Heart right ventricle (tissue), 16 donors: ENCODE measurements around the gene MADCAM1. TPM values are rescaled to one million over a fixed set of nuclear protein-coding genes. Genes with fewer than 3 reads are reported as not detected.
"Not testable (repeated sequence)": the region's sequence is repeated elsewhere in the genome, so short reads cannot be mapped to it uniquely, and the experiment has no call there.

ENCODE experiments used
- ATAC-seq, 8 donors: fragments of 200-7000 bp; cut with Tn5 transposase; one replicate each; pipeline ENCODE4 v1.9.1; 2020; ENCODE audit warnings: mild to moderate bottlenecking in 8 of 8, moderate library complexity in 8 of 8, moderate number of reproducible peaks in 1 of 8
- DNase-seq, 2 donors: peaks; one replicate each; pipeline ENCODE4 v3.0.0-alpha.2; 2020
- H3K27ac ChIP-seq, 10 donors: fragments of 200-600 bp; sonication (generic) in 2 of 10; one replicate each; pipeline versions ENCODE4 v1.5.0 to v1.8.0; 2020 to 2022; ENCODE audit warnings: mild to moderate bottlenecking in 3 of 10
- H3K27me3 ChIP-seq, 7 donors: fragments of 200-600 bp; one replicate each; pipeline ENCODE4 v1.8.0; 2021 to 2022; ENCODE audit warnings: mild to moderate bottlenecking in 2 of 7
- H3K36me3 ChIP-seq, 9 donors: fragments of 200-600 bp; sonication (generic) in 1 of 9; one replicate each; pipeline versions ENCODE4 v1.5.0 to v1.8.0; 2020 to 2022; ENCODE audit warnings: mild to moderate bottlenecking in 2 of 9
- H3K4me1 ChIP-seq, 9 donors: fragments of 200-600 bp; sonication (generic) in 1 of 9; one replicate each; pipeline versions ENCODE4 v1.5.0 to v1.8.0; 2020 to 2022; ENCODE audit warnings: mild to moderate bottlenecking in 4 of 9
- H3K4me3 ChIP-seq, 10 donors: fragments of 200-600 bp; sonication (generic) in 2 of 10; one replicate each; pipeline versions ENCODE4 v1.5.0 to v1.8.0; 2020 to 2022; ENCODE audit warnings: mild to moderate bottlenecking in 7 of 10, moderate library complexity in 2 of 10
- H3K9me3 ChIP-seq, 11 donors: fragments of 200-600 bp in 10 of 11; sonication (generic) in 2 of 11; one replicate each; pipeline versions ENCODE4 v1.5.0 to v1.8.0; 2013 to 2022; ENCODE audit warnings: mild to moderate bottlenecking in 2 of 11, control low read depth in 1 of 11, moderate library complexity in 1 of 11
- CTCF ChIP-seq, 9 donors: fragments of 200-600 bp; sonication (generic) in 2 of 9; IDR thresholded peaks; one replicate each; pipeline versions ENCODE4 v1.5.0 to v1.8.0; 2021 to 2022; ENCODE audit warnings: antibody characterized with exemption in 9 of 9, mild to moderate bottlenecking in 5 of 9, moderate library complexity in 1 of 9
- WGBS, 2 donors: extraction: QIAGEN DNeasy Blood & Tissue Kit; methylation state at CpG; one replicate each; pipeline ENCODE4 v1.1.7; 2013; ENCODE audit warnings: inconsistent platforms in 1 of 2; 5-methylcytosine and 5-hydroxymethylcytosine counted together
- intact Hi-C, 10 donors: fragments of 100-400 bp; cut with DNase I; formaldehyde crosslinking; loops; one replicate each; pipeline versions ENCODE4 v1.11.1 to v1.14.2; 2022
- long read RNA-seq, 3 donors: library from polyadenylated mRNA; unstranded; transcript quantifications; one replicate each; pipeline ENCODE4 v2.0.0, GENCODE V29; 2020 to 2021
- polyA plus RNA-seq, 2 donors: library from polyadenylated mRNA; stranded (reverse); fragments of 200-250 nt; gene quantifications; one replicate each; pipeline ENCODE4 v1.2.3, GENCODE V29; 2013
- total RNA-seq, 10 donors: library from RNA; stranded (reverse); fragmentation: NEBNext Ultra II Directional in 3 of 10; extraction: Animal tissue kit (Norgen Biotek cat#: 25700) in 3 of 10; gene quantifications; one replicate each; pipeline versions ENCODE4 v1.2.1 to v1.2.4, GENCODE V29; 2021 to 2023
- donor health status: Arrhythmogenic right ventricular cardiomyopathy.
- donor health status: ischemic (EF 13 %, LVEDD 7.1; RV severe dilation, severe dysfunction).
- donor health status: healthy with polysubstance abuse.
- donor health status: DM: no; HTN: yes; CAD: no.
- donor health status: DM: no; HTN: no; CAD: no.
- donor health status: ischemic (EF 25% LVEDD 6.9; RV normal size, moderate dysfunction).
- donor health status: ischemic (EF 25% LVEDD 5.7; RV mildly dilated, moderate dysfunction).
- donor health status: healthy.
- donor health status: DM: yes; HTN: yes; CAD: no.
- donor health status: Ischemic cardiomyopathy.
- donor health status: ischemic (EF 35%, LVEDD 5.7; RV mildly dilated, moderate dysfunction).
- donor health status: nonischemic (EF 11% LVEDD 7.7; RV severe dilation, severe dysfunction).
- donor health status: DM: yes; HTN: yes; CAD: no.
- donor health status: PGD.
- donor health status: ischemic (EF 29% LVEDD 5.4; RV normal size, mild dysfunction).
- donor health status: nonischemic (EF 23%, LVEDD 6.1; RV moderate dilation, normal function).

Gene MADCAM1
- total RNA-seq, result under 1 TPM in 9 of 10 donors, not detected in 1; 0.14 to 0.71 (median 0.17) TPM
- under 1 TPM; 0.09 to 0.80 TPM for polyA plus RNA-seq
- long read RNA-seq, donor 1, result 0 reads
- long read RNA-seq, donor 2, partial matches to known transcripts, result 0 of 3 reads
- long read RNA-seq, donor 2, other reads (novel, unspliced or antisense), result 3 of 3 reads
- long read RNA-seq, donor 3, result 0 reads

- intact Hi-C loops, result no loop called here
- Histone ChIP-seq H3K27me3 (peaks cover 12 to 47% (median 37%) of the 10 kb centered on the region in 7 donors), H3K36me3 (no peaks in the 10 kb centered on the region), H3K27ac (no peak within 1 kb of the TSS), H3K4me3 (no peak within 1 kb of the TSS), H3K9me3 (no peaks in the 10 kb centered on the region), H3K4me1 (peaks cover 4 to 30% (median 12%) of the 10 kb centered on the region in 9 donors)
- no peak for ATAC-seq
- WGBS, 2 donors, result 6 to 8% methylated on average over 31 to 32 of the region's 33 CpGs
- TF ChIP-seq CTCF (IDR thresholded peaks at IDR 0.05), result no peak
- peak in 1 of 2 donors; percentile 6 for DNase-seq
Observed at GRCh38 chr19:496112-496665, at the start of gene MADCAM1. Gene MADCAM1 (plus strand): TSS chr19:496486. CDS start chr19:496500, 14 bp downstream.

GRCh38 chr19:447064-447426 lies 49.2 kb upstream of the MADCAM1 start:
- intact Hi-C loops, result no loop called here
- H3K27me3 ChIP-seq, result no peaks in the 10 kb centered on the region
- no peak overlapping the region for H3K27ac ChIP-seq
- peak in 5 of 8 donors; percentile 43 to 65 (median 52) for ATAC-seq
- DNase-seq, result no peak
- TF ChIP-seq CTCF (IDR thresholded peaks at IDR 0.05), result no peak
- peaks cover 3 to 22% (median 12%) of the 10 kb centered on the region in 9 donors for H3K4me1 ChIP-seq
- 64 to 68% methylated on average over 24 of the region's 24 CpGs for WGBS, 2 donors
- no peak overlapping the region for H3K4me3 ChIP-seq
- peaks cover 0 to 8% (median 0%) of the 10 kb centered on the region in 11 donors for H3K9me3 ChIP-seq
- H3K36me3 ChIP-seq, result peaks cover 0 to 3% (median 0%) of the 10 kb centered on the region in 9 donors

DNA sequence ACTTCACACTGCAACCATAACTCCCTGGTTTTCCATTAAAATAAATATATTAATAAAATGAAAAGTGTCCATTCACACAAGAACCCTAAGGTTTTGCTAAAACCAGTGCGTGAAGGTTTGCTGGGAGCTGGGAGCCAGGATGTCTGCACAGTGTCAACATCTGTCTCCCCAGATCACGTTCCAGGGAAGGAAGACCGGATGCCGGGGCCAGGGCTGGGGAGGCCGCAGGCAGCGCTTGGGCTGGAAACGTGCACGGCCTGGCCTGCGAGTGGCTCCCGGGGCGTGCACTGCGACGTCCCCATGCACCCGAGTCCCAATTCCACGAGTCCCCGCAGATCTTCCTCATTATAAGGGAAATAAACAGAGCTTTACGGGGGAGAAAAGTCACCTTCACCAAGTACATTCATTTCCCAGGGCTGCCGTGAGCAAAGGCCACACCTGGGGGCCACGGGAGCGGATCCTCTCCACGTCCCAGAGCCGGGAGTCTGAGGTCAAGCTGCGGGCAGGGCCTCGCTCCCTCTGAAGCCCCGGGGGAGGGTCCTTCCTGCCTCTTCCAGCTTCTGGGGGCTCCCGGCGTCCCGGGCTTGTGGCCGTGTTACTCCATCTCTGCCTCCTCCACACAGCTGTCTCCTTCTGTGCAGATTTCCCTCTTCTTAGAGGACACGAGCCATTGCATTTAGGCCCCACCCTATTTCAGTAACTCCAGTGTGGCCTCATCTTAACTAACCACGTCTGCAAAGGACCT lies 48.3 kb upstream of the MADCAM1 start:
- H3K27me3 ChIP-seq, result no peaks in the 10 kb centered on the region
- peaks cover 0 to 3% (median 0%) of the 10 kb centered on the region in 9 donors for H3K36me3 ChIP-seq
- H3K4me1 ChIP-seq, result peaks cover 3 to 22% (median 12%) of the 10 kb centered on the region in 9 donors
- H3K27ac ChIP-seq, result peak overlapping the region in 7 of 10 donors; percentile 5 to 45 (median 35)
- intact Hi-C loops, result no loop called here
- 25 to 31% methylated on average over 31 of the region's 31 CpGs for WGBS, 2 donors
- peaks cover 0 to 8% (median 0%) of the 10 kb centered on the region in 11 donors for H3K9me3 ChIP-seq
- ATAC-seq, result peak; percentile 69 to 90 (median 80)
- H3K4me3 ChIP-seq, result no peak overlapping the region
- no peak for TF ChIP-seq CTCF (IDR thresholded peaks at IDR 0.05)
- DNase-seq, result peak; percentile 28 to 46

DNA sequence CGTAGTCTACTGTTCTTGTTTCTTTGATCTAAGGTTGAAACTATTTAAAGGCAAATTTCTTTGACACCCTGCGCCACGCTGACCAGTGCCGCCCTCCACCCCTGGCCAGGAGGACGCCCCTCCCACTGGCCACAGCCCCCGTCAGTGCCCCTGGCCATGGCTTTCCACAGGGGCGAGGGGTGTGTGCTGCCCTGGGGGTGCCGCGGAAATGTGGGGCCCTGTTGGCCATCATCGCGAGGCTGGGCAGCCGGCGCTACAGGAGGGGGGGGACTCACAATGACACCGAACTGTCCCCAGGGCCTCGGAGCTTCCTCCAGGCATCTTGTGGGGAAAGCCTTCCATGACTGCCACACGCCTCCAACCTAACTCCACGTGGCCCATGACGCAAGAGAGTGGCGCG lies 46.4 kb upstream of the MADCAM1 start:
- ATAC-seq (no peak), DNase-seq (no peak)
- peaks cover 0 to 3% (median 0%) of the 10 kb centered on the region in 9 donors for H3K36me3 ChIP-seq
- 94 to 99% methylated on average over 20 of the region's 20 CpGs for WGBS, 2 donors
- H3K9me3 ChIP-seq, result peaks cover 0 to 8% (median 0%) of the 10 kb centered on the region in 11 donors
- no peak overlapping the region for H3K27ac ChIP-seq
- intact Hi-C loops, result no loop called here
- no peak overlapping the region for H3K4me3 ChIP-seq
- no peaks in the 10 kb centered on the region for H3K27me3 ChIP-seq
- peaks cover 3 to 22% (median 12%) of the 10 kb centered on the region in 9 donors for H3K4me1 ChIP-seq
- TF ChIP-seq CTCF (IDR thresholded peaks at IDR 0.05), result no peak

- intact Hi-C loops, H3K36me3 ChIP-seq, DNase-seq, H3K4me3 ChIP-seq, ATAC-seq, H3K27me3 ChIP-seq, H3K9me3 ChIP-seq, H3K27ac ChIP-seq: not testable (repeated sequence)
- WGBS, 2 donors, result 95 to 98% methylated on average over 33 of the region's 33 CpGs
- H3K4me1 ChIP-seq, result peaks cover 3 to 22% (median 12%) of the 10 kb centered on the region in 9 donors
Observed at GRCh38 chr19:450912-451481, 45.3 kb upstream of the MADCAM1 start.
